Adrenal gland (tissue), 12 donors: Measurements from ENCODE around the gene TRIM60. TPM values are rescaled to one million over a fixed set of nuclear protein-coding genes. Genes with fewer than 3 reads are reported as not detected.
"Not testable (repeated sequence)": the region's sequence is repeated elsewhere in the genome, so short reads cannot be mapped to it uniquely, and the experiment has no call there.

Experiments used
- DNase-seq, 7 donors: peaks; one replicate each; pipeline ENCODE4 v3.0.0-alpha.2; 2019 to 2020
- H3K27ac ChIP-seq, 5 donors: fragments of 200-600 bp; sonication (generic) in 4 of 5; 1 replicate in 3 of 5; 2 replicates in 2 of 5; pipeline versions ENCODE4 v1.5.1 to v1.8.0; 2016 to 2020; ENCODE audit warnings: mild to moderate bottlenecking in 1 of 5
- H3K27me3 ChIP-seq: fragments of 200-600 bp; 2 replicates; pipeline ENCODE4 v1.8.0; 2021
- H3K36me3 ChIP-seq, 2 donors: fragments of 200-600 bp; replicated peaks in 1 of 2; 1 replicate in 1 of 2; 2 replicates in 1 of 2; pipeline versions ENCODE4 v1.5.1 to v1.8.0; 2018 to 2022
- H3K4me1 ChIP-seq, 2 donors: fragments of 200-600 bp; replicated peaks in 1 of 2; 1 replicate in 1 of 2; 2 replicates in 1 of 2; pipeline versions ENCODE4 v1.5.1 to v1.8.0; 2018 to 2021
- H3K4me3 ChIP-seq, 4 donors: fragments of 200-600 bp; sonication (generic) in 3 of 4; one replicate each; pipeline ENCODE4 v1.5.1; 2016 to 2018
- H3K9me3 ChIP-seq, 3 donors: fragments of 200-600 bp; sonication (generic) in 1 of 3; replicated peaks in 1 of 3; 1 replicate in 2 of 3; 2 replicates in 1 of 3; pipeline versions ENCODE4 v1.5.1 to v1.8.0; 2016 to 2021
- POLR2A ChIP-seq, 2 donors: fragments of 450-650 bp; IDR thresholded peaks; one replicate each; pipeline ENCODE4 v1.6.1; 2017; ENCODE audit warnings: antibody characterized with exemption in 2 of 2, mild to moderate bottlenecking in 2 of 2, moderate library complexity in 1 of 2
- WGBS, 4 donors: extraction: QIAGEN DNeasy Blood & Tissue Kit in 2 of 4; methylation state at CpG; one replicate each; pipeline versions ENCODE4 v1.1.5 to v1.1.7; 2013 to 2017; 5-methylcytosine and 5-hydroxymethylcytosine counted together
- intact Hi-C, 2 donors: fragments of 100-400 bp; cut with DNase I; formaldehyde crosslinking; loops; one replicate each; pipeline versions ENCODE4 v1.14.1 to v1.15.0; 2022 to 2023
- polyA plus RNA-seq, 3 donors: library from polyadenylated mRNA; stranded (reverse); fragments of 200-250 nt in 2 of 3; fragments of 350-450 nt in 1 of 3; fragmentation: Illumina TruSeq in 1 of 3; extraction: RNeasy Lipid Tissue Mini Kit (QIAGEN cat#74804) in 1 of 3; gene quantifications; one replicate each; pipeline ENCODE4 v1.2.3, GENCODE V29; 2013 to 2014
- total RNA-seq, 9 donors: library from RNA; depleted of rRNA in 4 of 9; stranded (reverse); fragments of >200 nt in 4 of 9; fragments of 120-200 nt in 1 of 9; fragmentation: NEBNext Ultra II Directional in 1 of 9; extraction: Animal tissue kit (Norgen Biotek cat#: 25700) in 1 of 9; gene quantifications; one replicate each; pipeline versions ENCODE4 v1.1.0 to v1.2.4, GENCODE V29; 2013 to 2023
- TF ChIP-seq, protein P1 (sequence below), 6 experiments: fragments of 450-650 bp in 4 of 6; fragments of 200-600 bp in 2 of 6; sonication (generic) in 1 of 6; IDR thresholded peaks; 1 replicate in 5 of 6; 2 replicates in 1 of 6; pipeline versions ENCODE4 v1.5.1 to v1.8.0; 2016 to 2021; ENCODE audit warnings: antibody characterized with exemption in 6 of 6, mild to moderate bottlenecking in 2 of 6, moderate library complexity in 1 of 6
- donor health status: healthy with polysubstance abuse.
- donor health status: Bipolar disorder and iron deficiency.
- donor health status: DM: yes; HTN: yes; CAD: no.
- donor health status: DM: no; HTN: no; CAD: no.
- donor health status: DM: no; HTN: no; CAD: no.
- donor health status: DM: yes; HTN: yes; CAD: no.

The TRIM60 gene
- total and polyA plus RNA-seq, 12 donors: not detected

DNA sequence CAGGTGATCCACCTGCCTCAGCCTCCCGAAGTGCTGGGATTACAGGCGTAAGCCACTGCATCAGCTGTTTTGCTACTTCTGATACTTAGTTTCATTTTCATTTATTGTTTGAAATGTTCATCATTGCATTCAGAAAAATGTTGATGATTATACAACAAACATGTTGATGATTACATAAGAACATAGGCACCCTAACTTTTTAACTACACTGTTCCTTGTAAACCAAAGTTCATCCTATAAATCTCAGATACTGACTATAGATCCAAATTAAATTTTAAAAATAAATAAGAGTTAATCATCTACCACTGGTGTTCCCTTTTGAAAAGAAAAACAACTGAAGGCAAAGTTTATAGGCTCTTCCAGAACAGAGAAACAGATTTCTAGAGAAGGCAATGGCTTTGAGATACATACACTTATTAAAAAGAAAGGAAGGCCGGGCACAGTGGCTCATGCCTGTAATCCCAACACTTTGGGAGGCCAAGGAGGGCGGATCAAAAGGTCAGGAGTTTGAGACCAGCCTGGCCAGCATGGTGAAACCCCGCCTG is 45.3 kb downstream of the TRIM60 start:
- H3K27me3 ChIP-seq: no peaks in the 10 kb centered on the region
- H3K36me3 ChIP-seq: peaks cover 0 to 17% of the 10 kb centered on the region in 2 donors
- no peak overlapping the region for H3K4me3 ChIP-seq
- WGBS, 4 donors: 93 to 97% (median 96%) methylated on average over 5 of the region's 5 CpGs
- TF ChIP-seq POLR2A (IDR thresholded peaks at IDR 0.05): no peak
- TF ChIP-seq, protein P1, sequence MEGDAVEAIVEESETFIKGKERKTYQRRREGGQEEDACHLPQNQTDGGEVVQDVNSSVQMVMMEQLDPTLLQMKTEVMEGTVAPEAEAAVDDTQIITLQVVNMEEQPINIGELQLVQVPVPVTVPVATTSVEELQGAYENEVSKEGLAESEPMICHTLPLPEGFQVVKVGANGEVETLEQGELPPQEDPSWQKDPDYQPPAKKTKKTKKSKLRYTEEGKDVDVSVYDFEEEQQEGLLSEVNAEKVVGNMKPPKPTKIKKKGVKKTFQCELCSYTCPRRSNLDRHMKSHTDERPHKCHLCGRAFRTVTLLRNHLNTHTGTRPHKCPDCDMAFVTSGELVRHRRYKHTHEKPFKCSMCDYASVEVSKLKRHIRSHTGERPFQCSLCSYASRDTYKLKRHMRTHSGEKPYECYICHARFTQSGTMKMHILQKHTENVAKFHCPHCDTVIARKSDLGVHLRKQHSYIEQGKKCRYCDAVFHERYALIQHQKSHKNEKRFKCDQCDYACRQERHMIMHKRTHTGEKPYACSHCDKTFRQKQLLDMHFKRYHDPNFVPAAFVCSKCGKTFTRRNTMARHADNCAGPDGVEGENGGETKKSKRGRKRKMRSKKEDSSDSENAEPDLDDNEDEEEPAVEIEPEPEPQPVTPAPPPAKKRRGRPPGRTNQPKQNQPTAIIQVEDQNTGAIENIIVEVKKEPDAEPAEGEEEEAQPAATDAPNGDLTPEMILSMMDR (IDR thresholded peaks at IDR 0.05): no peak
- no peaks in the 10 kb centered on the region for H3K9me3 ChIP-seq
- H3K4me1 ChIP-seq: no peaks in the 10 kb centered on the region
- no peak for DNase-seq
- no peak overlapping the region for H3K27ac ChIP-seq
- intact Hi-C loops: no loop called here

DNA sequence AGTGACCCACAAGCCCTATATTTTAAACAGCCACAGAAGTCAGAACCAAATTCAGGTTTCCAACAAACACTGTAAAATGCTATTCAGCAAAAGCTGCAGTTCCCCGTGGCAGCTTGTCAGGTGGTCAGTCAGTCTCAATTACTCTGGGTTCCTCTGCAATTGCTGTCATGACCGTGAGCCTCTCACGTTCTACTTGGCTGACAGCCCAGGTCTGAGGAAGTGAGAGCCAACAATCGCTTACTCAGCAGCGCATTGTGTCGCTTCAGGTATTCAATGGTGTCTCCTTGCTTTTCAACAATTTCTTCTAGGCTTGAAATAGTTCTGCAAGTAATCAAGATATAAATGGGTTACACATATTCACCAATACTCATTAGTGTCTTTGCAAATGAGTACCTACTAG is 47.7 kb downstream of the TRIM60 start:
- Histone ChIP-seq H3K36me3 (peaks cover 0 to 24% of the 10 kb centered on the region in 2 donors), H3K4me3 (no peak overlapping the region), H3K27me3 (no peaks in the 10 kb centered on the region), H3K4me1 (no peaks in the 10 kb centered on the region), H3K9me3 (no peaks in the 10 kb centered on the region), H3K27ac (no peak overlapping the region)
- peak; percentile 35 to 74 (median 59) for DNase-seq
- WGBS, 4 donors: 14 to 26% (median 21%) methylated on average over 6 of the region's 6 CpGs
- intact Hi-C loops: no loop called here
- TF ChIP-seq POLR2A (IDR thresholded peaks at IDR 0.05): no peak
- TF ChIP-seq, protein P1 (IDR thresholded peaks at IDR 0.05): no peak

GRCh38 chr4:165084787-165085186 is 53.0 kb downstream of the TRIM60 start:
- peak in 1 of 7 donors; percentile 21 for DNase-seq
- WGBS, 4 donors: 86 to 97% (median 95%) methylated on average over 7 of the region's 7 CpGs

GRCh38 chr4:165085946-165086345 is 54.1 kb downstream of the TRIM60 start:
- no peaks in the 10 kb centered on the region for H3K9me3 ChIP-seq
- H3K4me1 ChIP-seq: no peaks in the 10 kb centered on the region
- intact Hi-C loops: no loop called here
- no peak for TF ChIP-seq POLR2A (IDR thresholded peaks at IDR 0.05)
- TF ChIP-seq, protein P1 (IDR thresholded peaks at IDR 0.05): no peak
- H3K4me3 ChIP-seq: no peak overlapping the region
- H3K27ac ChIP-seq: no peak overlapping the region
- peaks cover 0 to 38% of the 10 kb centered on the region in 2 donors for H3K36me3 ChIP-seq
- no peaks in the 10 kb centered on the region for H3K27me3 ChIP-seq
- DNase-seq: no peak
- WGBS, 4 donors: 96 to 100% (median 97%) methylated on average over 2 of the region's 2 CpGs

More at GRCh38 chr4:165084787-165085186, 53.0 kb downstream of the TRIM60 start:
- H3K27ac ChIP-seq, intact Hi-C loops, H3K9me3 ChIP-seq, H3K4me3 ChIP-seq, H3K27me3 ChIP-seq, H3K4me1 ChIP-seq: not testable (repeated sequence)
- peaks cover 0 to 38% of the 10 kb centered on the region in 2 donors for H3K36me3 ChIP-seq

- Histone ChIP-seq H3K4me3 (no peak overlapping the region), H3K36me3 (peaks cover 0 to 38% of the 10 kb centered on the region in 2 donors), H3K9me3 (no peaks in the 10 kb centered on the region), H3K27me3 (no peaks in the 10 kb centered on the region), H3K27ac (no peak overlapping the region), H3K4me1 (no peaks in the 10 kb centered on the region)
- intact Hi-C loops: no loop called here
- WGBS, 4 donors: 86 to 93% (median 88%) methylated on average over 3 of the region's 3 CpGs
- TF ChIP-seq, protein P1 (IDR thresholded peaks at IDR 0.05): no peak
- TF ChIP-seq POLR2A (IDR thresholded peaks at IDR 0.05): no peak
- DNase-seq: no peak
Measured at GRCh38 chr4:165088366-165088765, 56.6 kb downstream of the TRIM60 start.
